A549 (cell line): ENCODE data around the gene VASN. TPM values are rescaled to one million over a fixed set of nuclear protein-coding genes. Genes with fewer than 3 reads are reported as not detected.
"Not testable (repeated sequence)": the region's sequence is repeated elsewhere in the genome, so short reads cannot be mapped to it uniquely, and the experiment has no call there.

Experiments used
- ATAC-seq, 2 experiments: fragments of 200-7000 bp in 1 of 2; fragments of >200 bp in 1 of 2; cut with Nextera tagmentation in 1 of 2; cut with Tn5 transposase in 1 of 2; 3 replicates each; pipeline versions ENCODE4 v1.8.0 to v1.9.1; 2018 to 2020; ENCODE audit warnings: mild to moderate bottlenecking in 1 of 2, moderate library complexity in 1 of 2
- CTCF ChIA-PET: fragments of 300-600 bp; sonication (Branson Sonifier 250); formaldehyde crosslinking; extraction: SDS; loops from one replicate; lab custom pipeline; 2021; ENCODE audit warnings: antibody characterized with exemption, inconsistent platforms; lab: Yijun Ruan, JAX
- POLR2A ChIA-PET: fragments of 350-600 bp; formaldehyde crosslinking; extraction: SDS; loops from one replicate; lab custom pipeline; 2021; ENCODE audit warnings: antibody characterized with exemption, inconsistent platforms; lab: Yijun Ruan, JAX
- DNase-seq, 2 experiments: peaks; one replicate each; pipeline versions ENCODE4 v3.0.0 to v3.0.0-alpha.2; 2011 to 2016; ENCODE audit warnings: low read depth in 1 of 2, low spot score in 1 of 2
- FAIRE-seq: peaks from 2 replicates; lab custom pipeline; 2011; peaks lifted over from hg19 to GRCh38; lab: Jason Lieb, UNC
- H3K27ac ChIP-seq, 2 experiments: fragments of >200 bp; sonication (Bioruptor Twin); formaldehyde crosslinking; 3 replicates each; pipeline ENCODE4 v1.5.1; 2016 to 2017
- H3K4me1 ChIP-seq: fragments of >200 bp; sonication (Bioruptor Twin); formaldehyde crosslinking; 3 replicates; pipeline ENCODE4 v1.6.1; 2016
- H3K4me2 ChIP-seq: fragments of >200 bp; sonication (Bioruptor Twin); formaldehyde crosslinking; 3 replicates; pipeline ENCODE4 v1.6.1; 2016
- H3K4me3 ChIP-seq: fragments of >200 bp; sonication (Bioruptor Twin); formaldehyde crosslinking; 3 replicates; pipeline ENCODE4 v1.5.1; 2016
- H3K9me3 ChIP-seq: fragments of >200 bp; sonication (Bioruptor Twin); formaldehyde crosslinking; 3 replicates; pipeline ENCODE4 v1.6.1; 2016
- CBX2 ChIP-seq: fragments of 200-600 bp; sonication (generic); IDR thresholded peaks from 2 replicates; pipeline ENCODE4 v1.6.1; 2016; ENCODE audit warnings: low read depth, mild to moderate bottlenecking, borderline replicate concordance
- E2F6 ChIP-seq: IDR thresholded peaks from 2 replicates; pipeline ENCODE4 v1.6.1; 2012; ENCODE audit warnings: low read depth, borderline replicate concordance
- GATA3 ChIP-seq: IDR thresholded peaks from 2 replicates; pipeline ENCODE4 v1.6.1; 2012; ENCODE audit warnings: borderline replicate concordance
- HMGXB4 ChIP-seq: fragments of 250-450 bp; sonication (Bioruptor Pico); IDR thresholded peaks from 2 replicates; pipeline ENCODE4 v1.5.0; 2021; ENCODE audit warnings: mild to moderate bottlenecking, moderate library complexity, borderline replicate concordance
- MAFK ChIP-seq: fragments of 450-650 bp; IDR thresholded peaks from 2 replicates; pipeline ENCODE4 v1.6.1; 2014; ENCODE audit not compliant: partially characterized antibody
- REST ChIP-seq: fragments of 200-600 bp; sonication (generic); IDR thresholded peaks from 2 replicates; pipeline ENCODE4 v1.6.1; 2016; ENCODE audit warnings: antibody characterized with exemption, mild to moderate bottlenecking, moderate library complexity
- ZNF302 ChIP-seq: fragments of 250-450 bp; sonication (Bioruptor Pico); IDR thresholded peaks from 2 replicates; pipeline ENCODE4 v1.9.0; 2021; ENCODE audit warnings: inconsistent platforms, mild to moderate bottlenecking, moderate library complexity
- WGBS: methylation state at CpG from one replicate; pipeline ENCODE4 v1.1.6; 2017; ENCODE audit errors: missing lambda C conversion rate; 5-methylcytosine and 5-hydroxymethylcytosine counted together
- polyA plus RNA-seq, 4 experiments: library from polyadenylated mRNA; depleted of rRNA in 3 of 4; stranded (reverse); fragments of >200 nt; fragmentation: RNase III in 1 of 4; extraction: RNeasy Plus Mini Kit Qiagen cat#74134 plus additional on column Dnase treatment in 1 of 4; gene quantifications; 2 replicates in 3 of 4; 3 replicates in 1 of 4; pipeline ENCODE4 v1.2.3, GENCODE V29; 2011 to 2017

The VASN gene
- polyA plus RNA-seq, 2 of the 4 experiments (the other 2 are of a cell fraction), result 2.3 to 4.0 TPM

GRCh38 chr16:4341250-4341649 is 30.4 kb upstream of the VASN start:
- no peak for FAIRE-seq
- TF ChIP-seq E2F6, result no peak
- no peak overlapping the region for H3K4me2 ChIP-seq
- no peak overlapping the region for H3K27ac ChIP-seq
- no peak for DNase-seq
- no peak overlapping the region for H3K4me3 ChIP-seq
- POLR2A ChIA-PET, result no interaction called here
- 95% methylated on average over 12 of the region's 13 CpGs for WGBS
- CTCF ChIA-PET, result interaction anchor here (0.5 to 22.8 kb wide), 17 partner anchors 9 to 358 kb away, joined by 3 to 423 read pairs (median 5); partner anchors contain the start of gene GLIS2
- H3K9me3 ChIP-seq, result no peaks in the 10 kb centered on the region
- ATAC-seq, result no peak
- peaks cover 33% of the 10 kb centered on the region for H3K4me1 ChIP-seq

- POLR2A ChIA-PET, result interaction anchor here (0.5 kb wide), 1 partner anchor 155 kb away, joined by 3 read pairs; no protein-coding TSS in a partner anchor
- ATAC-seq (no peak), FAIRE-seq (no peak), DNase-seq (no peak)
- Histone ChIP-seq H3K4me2 (no peak overlapping the region), H3K4me3 (no peak overlapping the region), H3K27ac (no peak overlapping the region), H3K4me1 (peaks cover 31% of the 10 kb centered on the region), H3K9me3 (no peaks in the 10 kb centered on the region)
- 94% methylated on average over 15 of the region's 21 CpGs for WGBS
- TF ChIP-seq GATA3 (no peak), REST (no peak), ZNF302 (no peak)
- CTCF ChIA-PET, result interaction anchor here (1.2 to 7.1 kb wide), 6 partner anchors 13 to 61 kb away, joined by 3 to 69 read pairs (median 8); no protein-coding TSS in a partner anchor
Observed at GRCh38 chr16:4342866-4343744, 28.5 kb upstream of the VASN start.

- H3K4me3 ChIP-seq, FAIRE-seq, POLR2A ChIA-PET, H3K9me3 ChIP-seq, H3K27ac ChIP-seq, H3K4me2 ChIP-seq, DNase-seq: not testable (repeated sequence)
- 25% methylated on average over 1 of the region's 10 CpGs for WGBS
- peaks cover 26% of the 10 kb centered on the region for H3K4me1 ChIP-seq
- CTCF ChIA-PET, result interaction anchor here (1.2 to 12.6 kb wide), 5 partner anchors 15 to 60 kb away, joined by 3 to 231 read pairs (median 59); no protein-coding TSS in a partner anchor
- ATAC-seq, result peak in 1 of 2 experiments; percentile 43; a peak in 2 of 6 replicates
Observed at GRCh38 chr16:4344300-4344982, 27.2 kb upstream of the VASN start.

- no peak overlapping the region for H3K27ac ChIP-seq
- H3K9me3 ChIP-seq, result no peaks in the 10 kb centered on the region
- peaks cover 29% of the 10 kb centered on the region for H3K4me1 ChIP-seq
- 71% methylated on average over 26 of the region's 26 CpGs for WGBS
- no peak for FAIRE-seq
- TF ChIP-seq MAFK (no peak), HMGXB4 (CRISPR knock-in tag) (no peak), CBX2 (no peak), GATA3 (no peak)
- ChIA-PET CTCF (interaction anchor here (0.8 to 12.6 kb wide), 5 partner anchors 14 to 91 kb away, joined by 3 to 231 read pairs (median 4); no protein-coding TSS in a partner anchor), POLR2A (interaction anchor here (1.7 kb wide), 1 partner anchor 9 kb away, joined by 4 read pairs; no protein-coding TSS in a partner anchor)
- DNase-seq, result peak in 1 of 2 experiments; percentile 44
- no peak overlapping the region for H3K4me3 ChIP-seq
- H3K4me2 ChIP-seq, result peak overlapping the region; percentile 4; the same call in 2 of the 3 replicates
- peak; percentile 3 to 41; a peak in 5 of 6 replicates for ATAC-seq
Observed at GRCh38 chr16:4344983-4345835, 26.4 kb upstream of the VASN start.
